ENCODE results near the gene ZFP3. TPM values are rescaled to one million over a fixed set of nuclear protein-coding genes. Genes with fewer than 3 reads are reported as not detected.
"Not testable (repeated sequence)": the region's sequence is repeated elsewhere in the genome, so short reads cannot be mapped to it uniquely, and the experiment has no call there.

Gene ZFP3
- total and polyA plus RNA-seq, 11 donors = 4.0 to 14.5 (median 9.3) TPM

DNA sequence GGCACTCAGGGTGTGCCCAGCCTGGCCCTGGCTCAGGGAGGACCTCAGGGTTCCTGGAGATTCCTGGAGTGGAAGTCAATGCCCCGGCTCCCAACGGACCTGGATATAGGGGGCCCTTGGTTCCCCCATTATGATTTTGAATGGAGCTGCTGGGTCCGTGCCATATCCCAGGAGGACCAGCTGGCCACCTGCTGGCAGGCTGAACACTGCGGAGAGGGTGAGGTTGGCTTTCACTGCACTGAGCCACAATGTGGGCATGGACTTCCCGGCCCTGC lies 61.1 kb downstream of the ZFP3 start:
- WGBS, 4 donors = 86 to 100% (median 94%) methylated on average over 4 to 5 of the region's 5 CpGs
- H3K4me1 ChIP-seq = no peaks in the 10 kb centered on the region

GRCh38 chr17:5142877-5143276 lies 64.6 kb downstream of the ZFP3 start:
- H3K4me1 ChIP-seq; DNase-seq; intact Hi-C loops (cut with DNase I); H3K9me3 ChIP-seq; H3K4me3 ChIP-seq; H3K27me3 ChIP-seq; H3K27ac ChIP-seq; ATAC-seq; H3K36me3 ChIP-seq: not testable (repeated sequence)
- WGBS, 4 donors = 75 to 90% (median 84%) methylated on average over 5 to 15 of the region's 18 CpGs

More for the DNA sequence above, 61.1 kb downstream of the ZFP3 start:
- intact Hi-C loops (cut with DNase I) = no loop called here
- Histone ChIP-seq H3K36me3 (no peaks in the 10 kb centered on the region), H3K27me3 (no peaks in the 10 kb centered on the region), H3K9me3 (no peaks in the 10 kb centered on the region), H3K27ac (no peak overlapping the region), H3K4me3 (no peak overlapping the region)
- DNase-seq (no peak), ATAC-seq (no peak)
- TF ChIP-seq, protein P1, sequence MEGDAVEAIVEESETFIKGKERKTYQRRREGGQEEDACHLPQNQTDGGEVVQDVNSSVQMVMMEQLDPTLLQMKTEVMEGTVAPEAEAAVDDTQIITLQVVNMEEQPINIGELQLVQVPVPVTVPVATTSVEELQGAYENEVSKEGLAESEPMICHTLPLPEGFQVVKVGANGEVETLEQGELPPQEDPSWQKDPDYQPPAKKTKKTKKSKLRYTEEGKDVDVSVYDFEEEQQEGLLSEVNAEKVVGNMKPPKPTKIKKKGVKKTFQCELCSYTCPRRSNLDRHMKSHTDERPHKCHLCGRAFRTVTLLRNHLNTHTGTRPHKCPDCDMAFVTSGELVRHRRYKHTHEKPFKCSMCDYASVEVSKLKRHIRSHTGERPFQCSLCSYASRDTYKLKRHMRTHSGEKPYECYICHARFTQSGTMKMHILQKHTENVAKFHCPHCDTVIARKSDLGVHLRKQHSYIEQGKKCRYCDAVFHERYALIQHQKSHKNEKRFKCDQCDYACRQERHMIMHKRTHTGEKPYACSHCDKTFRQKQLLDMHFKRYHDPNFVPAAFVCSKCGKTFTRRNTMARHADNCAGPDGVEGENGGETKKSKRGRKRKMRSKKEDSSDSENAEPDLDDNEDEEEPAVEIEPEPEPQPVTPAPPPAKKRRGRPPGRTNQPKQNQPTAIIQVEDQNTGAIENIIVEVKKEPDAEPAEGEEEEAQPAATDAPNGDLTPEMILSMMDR (IDR thresholded peaks at IDR 0.05) = no peak
- no peak for TF ChIP-seq POLR2A (IDR thresholded peaks at IDR 0.05)

Other genes starting within 250 kb of the ZFP3 start
- 10 to 100 TPM; 23.1 to 55.8 (median 36.0) TPM for gene MINK1, start 245.1 kb upstream of the ZFP3 start, total RNA-seq
- 10 to 100 TPM; 24.8 to 28.4 TPM for gene MINK1, start 245.1 kb upstream of the ZFP3 start, polyA plus RNA-seq
- 1 to 10 TPM in 1 of 9 donors, under 1 TPM in 8; 0.07 to 1.3 (median 0.43) TPM for gene C17orf107, start 178.9 kb upstream of the ZFP3 start, total RNA-seq
- under 1 TPM; 0.46 to 0.69 TPM for gene C17orf107, start 178.9 kb upstream of the ZFP3 start, polyA plus RNA-seq
- 1 to 10 TPM in 2 of 9 donors, under 1 TPM in 7; 0.23 to 1.4 (median 0.48) TPM for gene CHRNE, start 175.4 kb upstream of the ZFP3 start, total RNA-seq
- under 1 TPM; 0.27 to 0.71 TPM for gene CHRNE, start 175.4 kb upstream of the ZFP3 start, polyA plus RNA-seq
- gene GP1BA, start 146.2 kb upstream of the ZFP3 start, total RNA-seq = under 1 TPM in 3 of 9 donors, not detected in 6; 0.20 to 0.35 (median 0.25) TPM
- gene GP1BA, start 146.2 kb upstream of the ZFP3 start, polyA plus RNA-seq = under 1 TPM; 0.06 to 0.19 TPM
- 100 to 1,000 TPM; 146 to 282 (median 204) TPM for gene SLC25A11, start 138.4 kb upstream of the ZFP3 start, total RNA-seq
- 100 to 1,000 TPM; 136 to 168 TPM for gene SLC25A11, start 138.4 kb upstream of the ZFP3 start, polyA plus RNA-seq
- 100 to 1,000 TPM in 1 of 9 donors, 10 to 100 TPM in 8; 50.7 to 111 (median 79.6) TPM for gene RNF167, start 138.2 kb upstream of the ZFP3 start, total RNA-seq
- 100 to 1,000 TPM; 134 to 152 TPM for gene RNF167, start 138.2 kb upstream of the ZFP3 start, polyA plus RNA-seq
- gene PFN1, start 129.9 kb upstream of the ZFP3 start, total RNA-seq = 100 to 1,000 TPM; 145 to 608 (median 234) TPM
- 100 to 1,000 TPM; 177 to 982 TPM for gene PFN1, start 129.9 kb upstream of the ZFP3 start, polyA plus RNA-seq
- gene ENO3, start 127.3 kb upstream of the ZFP3 start, total RNA-seq = 1,000 to 10,000 TPM in 2 of 9 donors, 100 to 1,000 TPM in 7; 383 to 1,354 (median 668) TPM
- 1,000 to 10,000 TPM in 1 of 2 donors, 100 to 1,000 TPM in 1; 253 to 1,459 TPM for gene ENO3, start 127.3 kb upstream of the ZFP3 start, polyA plus RNA-seq
- gene SPAG7, start 110.7 kb upstream of the ZFP3 start, total RNA-seq = 100 to 1,000 TPM in 6 of 9 donors, 10 to 100 TPM in 3; 88.7 to 149 (median 125) TPM
- gene SPAG7, start 110.7 kb upstream of the ZFP3 start, polyA plus RNA-seq = 100 to 1,000 TPM; 118 to 192 TPM
- gene CAMTA2, start 90.8 kb upstream of the ZFP3 start, total RNA-seq = 100 to 1,000 TPM in 1 of 9 donors, 10 to 100 TPM in 8; 25.2 to 108 (median 32.4) TPM
- 10 to 100 TPM; 41.7 to 59.4 TPM for gene CAMTA2, start 90.8 kb upstream of the ZFP3 start, polyA plus RNA-seq
- 1 to 10 TPM in 8 of 9 donors, under 1 TPM in 1; 0.75 to 4.0 (median 2.7) TPM for gene INCA1, start 80.9 kb upstream of the ZFP3 start, total RNA-seq
- 1 to 10 TPM in 1 of 2 donors, under 1 TPM in 1; 0.64 to 5.1 TPM for gene INCA1, start 80.9 kb upstream of the ZFP3 start, polyA plus RNA-seq
- gene KIF1C, start 80.5 kb upstream of the ZFP3 start, total RNA-seq = 100 to 1,000 TPM; 335 to 868 (median 539) TPM
- gene KIF1C, start 80.5 kb upstream of the ZFP3 start, polyA plus RNA-seq = 100 to 1,000 TPM; 210 to 384 TPM
- under 1 TPM in 1 of 9 donors, not detected in 8; 0.12 TPM for gene SLC52A1, start 43.0 kb upstream of the ZFP3 start, total RNA-seq
- not detected for gene SLC52A1, start 43.0 kb upstream of the ZFP3 start, polyA plus RNA-seq
- 1 to 10 TPM; 2.2 to 6.5 (median 4.4) TPM for gene ZNF232, start 33.4 kb downstream of the ZFP3 start, total RNA-seq
- gene ZNF232, start 33.4 kb downstream of the ZFP3 start, polyA plus RNA-seq = 1 to 10 TPM; 3.0 to 5.8 TPM
- gene USP6, start 37.6 kb downstream of the ZFP3 start, total RNA-seq = 1 to 10 TPM in 1 of 9 donors, under 1 TPM in 6, not detected in 2; 0.05 to 1.6 (median 0.08) TPM
- under 1 TPM; 0.01 to 0.04 TPM for gene USP6, start 37.6 kb downstream of the ZFP3 start, polyA plus RNA-seq
- gene ZNF594, start 113.4 kb downstream of the ZFP3 start, total RNA-seq = 1 to 10 TPM; 3.5 to 9.3 (median 7.2) TPM
- 1 to 10 TPM; 3.2 to 3.3 TPM for gene ZNF594, start 113.4 kb downstream of the ZFP3 start, polyA plus RNA-seq
- 10 to 100 TPM in 1 of 9 donors, 1 to 10 TPM in 2, under 1 TPM in 6; 0.25 to 17.2 (median 0.72) TPM for gene SCIMP, start 156.4 kb downstream of the ZFP3 start, total RNA-seq
- under 1 TPM; 0.11 to 0.98 TPM for gene SCIMP, start 156.4 kb downstream of the ZFP3 start, polyA plus RNA-seq
- 10 to 100 TPM; 42.6 to 70.4 (median 54.1) TPM for gene RABEP1, start 203.8 kb downstream of the ZFP3 start, total RNA-seq
- gene RABEP1, start 203.8 kb downstream of the ZFP3 start, polyA plus RNA-seq = 10 to 100 TPM; 23.5 to 34.8 TPM

Data from heart left ventricle (tissue), 16 donors.